Fibroblast of pulmonary artery (primary cell): Measurements from ENCODE around the gene AKAP13.
A peak's percentile ranks its signal among the peaks of the same experiment; 100 is the strongest.

ENCODE experiments used
- DNase-seq: peaks from one replicate; pipeline ENCODE4 v3.0.0-alpha.2; 2010; ENCODE audit warnings: low read depth
- H3K4me3 ChIP-seq: replicated peaks from 2 replicates; pipeline ENCODE4 v1.5.1; 2011; ENCODE audit warnings: low read depth, mild to moderate bottlenecking, control low read depth, low read length, moderate library complexity
- TF ChIP-seq, protein P1 (sequence below): IDR thresholded peaks from 2 replicates; pipeline ENCODE4 v1.5.1; 2011; ENCODE audit warnings: mild to moderate bottlenecking, control low read depth, low read length, inconsistent platforms; ENCODE audit errors: missing control alignments

The AKAP13 gene

DNA sequence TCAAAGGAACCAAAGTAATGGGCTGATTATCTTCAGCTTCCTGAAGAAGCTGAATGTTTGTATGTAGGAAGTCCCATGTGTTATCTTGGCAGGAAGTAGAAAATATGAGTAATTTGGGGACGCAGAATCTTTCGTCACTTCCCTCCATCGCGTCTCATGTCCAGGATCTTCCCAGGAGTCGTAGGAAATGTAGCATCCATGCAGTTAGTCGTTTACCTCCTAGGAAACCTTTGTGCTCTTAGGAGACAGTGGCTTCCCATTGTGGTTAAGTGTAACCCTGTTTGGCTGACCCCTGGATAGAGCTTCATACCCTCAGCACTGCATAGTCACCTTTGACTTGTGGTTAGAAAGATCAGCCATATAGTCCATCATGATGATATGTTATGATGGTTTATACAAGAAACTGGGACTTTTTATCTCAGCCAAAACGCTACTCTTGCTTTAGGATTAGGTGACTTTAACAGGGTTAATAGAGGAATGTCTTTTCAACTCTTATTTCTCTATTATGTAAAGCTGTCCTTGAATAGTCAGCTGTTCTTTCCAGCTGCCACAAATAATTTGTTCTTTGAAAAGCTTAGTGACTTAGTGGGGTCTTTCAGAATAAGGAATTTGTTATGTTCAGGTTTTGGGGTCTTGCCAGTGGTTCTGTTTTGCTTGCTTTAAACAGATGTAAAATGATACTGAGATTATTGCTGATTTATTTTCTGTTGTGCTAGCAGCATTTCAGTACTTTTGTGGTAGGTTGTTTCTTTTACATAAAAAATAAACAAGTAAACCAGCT is 322.1 kb downstream of the AKAP13 start:
- TF ChIP-seq, protein P1, sequence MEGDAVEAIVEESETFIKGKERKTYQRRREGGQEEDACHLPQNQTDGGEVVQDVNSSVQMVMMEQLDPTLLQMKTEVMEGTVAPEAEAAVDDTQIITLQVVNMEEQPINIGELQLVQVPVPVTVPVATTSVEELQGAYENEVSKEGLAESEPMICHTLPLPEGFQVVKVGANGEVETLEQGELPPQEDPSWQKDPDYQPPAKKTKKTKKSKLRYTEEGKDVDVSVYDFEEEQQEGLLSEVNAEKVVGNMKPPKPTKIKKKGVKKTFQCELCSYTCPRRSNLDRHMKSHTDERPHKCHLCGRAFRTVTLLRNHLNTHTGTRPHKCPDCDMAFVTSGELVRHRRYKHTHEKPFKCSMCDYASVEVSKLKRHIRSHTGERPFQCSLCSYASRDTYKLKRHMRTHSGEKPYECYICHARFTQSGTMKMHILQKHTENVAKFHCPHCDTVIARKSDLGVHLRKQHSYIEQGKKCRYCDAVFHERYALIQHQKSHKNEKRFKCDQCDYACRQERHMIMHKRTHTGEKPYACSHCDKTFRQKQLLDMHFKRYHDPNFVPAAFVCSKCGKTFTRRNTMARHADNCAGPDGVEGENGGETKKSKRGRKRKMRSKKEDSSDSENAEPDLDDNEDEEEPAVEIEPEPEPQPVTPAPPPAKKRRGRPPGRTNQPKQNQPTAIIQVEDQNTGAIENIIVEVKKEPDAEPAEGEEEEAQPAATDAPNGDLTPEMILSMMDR, result no peak
- no peak overlapping the region for H3K4me3 ChIP-seq
- peak; percentile 93 for DNase-seq

DNA sequence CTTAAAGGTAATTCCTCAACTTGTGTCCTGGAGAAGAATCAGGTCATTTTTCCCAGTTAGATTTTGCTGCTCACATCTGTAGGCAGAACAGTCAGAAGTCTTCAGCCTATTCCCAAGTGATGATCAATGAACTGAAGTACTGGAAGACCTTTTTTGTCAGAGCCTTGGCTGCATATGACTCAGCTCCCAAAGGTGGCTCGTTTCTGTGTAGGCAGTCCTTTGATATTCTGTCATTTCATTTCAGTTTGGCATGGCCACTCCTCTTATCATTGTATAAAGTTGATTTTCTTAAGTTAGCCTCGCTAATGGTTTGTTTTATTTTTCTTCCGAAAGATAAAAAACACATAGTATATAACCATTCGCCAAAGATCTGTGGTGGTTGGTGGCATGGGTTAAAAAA is 323.7 kb downstream of the AKAP13 start:
- TF ChIP-seq, protein P1, result no peak
- no peak for DNase-seq
- H3K4me3 ChIP-seq, result no peak overlapping the region

DNA sequence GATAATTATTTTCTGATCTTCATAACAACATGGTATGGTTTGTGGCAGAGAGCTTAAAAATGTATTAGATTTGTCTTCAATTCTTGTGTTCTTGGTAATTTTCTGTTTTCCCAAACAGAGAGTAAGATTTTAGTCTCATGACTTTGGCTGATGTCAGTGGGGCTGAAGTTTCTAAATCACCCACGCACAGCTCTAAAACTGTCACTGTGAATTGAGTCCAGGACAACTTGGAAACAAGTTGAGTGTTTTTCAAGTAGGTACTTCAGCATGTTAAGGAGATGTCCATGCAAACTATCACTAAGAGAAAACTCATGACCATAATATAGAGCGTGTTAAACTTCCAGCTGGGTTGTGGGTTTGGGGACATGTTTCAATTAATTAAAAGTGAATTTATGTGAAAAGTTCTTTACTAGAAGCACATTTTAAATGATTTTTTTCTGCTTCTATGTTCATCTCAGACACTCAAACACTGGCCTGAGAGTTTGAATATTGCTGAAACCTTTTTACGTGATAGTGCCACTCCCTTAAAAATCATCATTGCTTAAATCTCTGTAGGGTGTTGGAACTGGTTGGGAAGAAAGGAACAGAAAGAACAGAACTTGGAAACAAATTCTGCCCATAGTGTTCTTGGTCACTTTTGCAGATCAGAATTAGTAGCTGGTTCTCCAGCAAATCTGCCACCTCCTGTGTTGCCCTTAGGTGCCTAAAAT is 324.5 kb downstream of the AKAP13 start:
- no peak for DNase-seq
- TF ChIP-seq, protein P1, result no peak
- H3K4me3 ChIP-seq, result no peak overlapping the region

DNA sequence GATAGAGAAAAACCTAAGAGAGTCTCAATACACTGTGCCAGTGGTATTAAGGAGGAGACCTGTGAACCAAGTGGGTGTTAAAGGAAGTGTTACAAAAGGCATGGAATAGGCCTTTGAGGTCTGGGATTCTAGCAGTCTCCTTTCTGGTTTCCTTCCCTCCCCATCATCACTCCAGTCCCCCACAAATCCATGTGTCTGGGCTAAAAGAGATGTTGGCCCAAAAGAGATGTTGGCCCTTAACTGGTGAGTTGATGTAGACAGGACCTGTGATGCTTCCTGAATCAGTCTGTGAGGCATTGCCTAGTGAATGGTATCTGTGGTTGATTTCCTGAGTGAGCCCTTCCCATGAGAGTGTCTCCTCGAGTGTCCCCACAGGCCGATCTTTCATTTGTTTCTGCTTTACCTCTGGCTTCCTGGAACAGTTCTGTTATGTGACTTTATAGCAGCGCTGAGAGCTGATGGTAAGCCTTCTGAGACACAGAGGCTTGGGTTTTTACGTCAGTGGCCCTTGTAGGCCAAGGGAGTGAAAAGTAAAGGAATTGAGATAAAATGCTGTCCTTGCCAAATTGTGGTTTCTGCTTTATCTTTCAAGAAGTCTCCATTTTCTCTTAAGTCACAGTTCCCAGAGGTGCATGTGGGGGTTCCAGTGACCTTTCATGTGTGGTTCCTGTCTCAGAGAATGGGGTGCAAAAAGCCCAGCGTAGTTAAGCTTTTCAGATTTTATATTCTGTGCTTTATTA is 326.5 kb downstream of the AKAP13 start:
- H3K4me3 ChIP-seq, result peak overlapping the region; percentile 44
- DNase-seq, result peak; percentile 97

DNA sequence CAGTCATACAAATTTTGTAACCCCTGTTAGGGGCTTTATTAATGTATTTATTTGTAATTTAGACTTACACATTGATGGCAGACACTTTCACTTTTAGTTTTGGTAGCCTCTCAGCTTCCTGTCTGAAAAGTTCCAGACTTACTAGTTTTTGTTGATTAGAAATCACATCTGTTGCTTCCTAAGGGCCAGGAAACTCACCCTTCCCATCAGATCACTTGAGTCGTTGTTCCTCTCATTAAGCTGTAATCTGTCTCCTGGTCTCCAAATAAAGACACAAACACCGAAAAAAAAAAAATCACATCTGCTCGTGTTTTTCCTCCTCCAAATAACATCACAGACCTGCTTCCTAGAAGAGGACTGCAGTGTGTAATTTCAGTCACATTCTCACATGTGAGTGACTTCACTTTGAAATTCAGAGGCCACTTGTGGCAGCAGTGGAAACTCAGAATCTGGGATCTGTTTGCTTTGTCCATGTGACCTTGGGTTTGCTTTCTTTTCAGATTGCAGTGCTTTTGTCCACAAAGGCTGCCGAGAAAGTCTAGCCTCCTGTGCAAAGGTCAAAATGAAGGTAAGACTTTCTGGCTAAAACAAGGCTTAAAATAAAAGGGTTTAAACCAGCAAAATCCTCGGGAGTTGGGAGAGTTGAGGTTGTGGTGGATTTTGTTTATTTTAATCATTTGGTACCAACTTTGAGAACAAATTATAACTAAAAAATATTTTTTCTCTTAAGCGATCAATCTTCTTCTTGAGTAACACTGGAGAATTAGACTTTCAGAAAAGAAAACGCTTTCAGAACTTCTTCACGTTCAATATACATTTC is 327.3 kb downstream of the AKAP13 start:
- peak; percentile 71 for DNase-seq
- TF ChIP-seq, protein P1, result no peak
- peak overlapping the region; percentile 44 for H3K4me3 ChIP-seq

More for the DNA sequence above, 326.5 kb downstream of the AKAP13 start:
- TF ChIP-seq, protein P1, result no peak

DNA sequence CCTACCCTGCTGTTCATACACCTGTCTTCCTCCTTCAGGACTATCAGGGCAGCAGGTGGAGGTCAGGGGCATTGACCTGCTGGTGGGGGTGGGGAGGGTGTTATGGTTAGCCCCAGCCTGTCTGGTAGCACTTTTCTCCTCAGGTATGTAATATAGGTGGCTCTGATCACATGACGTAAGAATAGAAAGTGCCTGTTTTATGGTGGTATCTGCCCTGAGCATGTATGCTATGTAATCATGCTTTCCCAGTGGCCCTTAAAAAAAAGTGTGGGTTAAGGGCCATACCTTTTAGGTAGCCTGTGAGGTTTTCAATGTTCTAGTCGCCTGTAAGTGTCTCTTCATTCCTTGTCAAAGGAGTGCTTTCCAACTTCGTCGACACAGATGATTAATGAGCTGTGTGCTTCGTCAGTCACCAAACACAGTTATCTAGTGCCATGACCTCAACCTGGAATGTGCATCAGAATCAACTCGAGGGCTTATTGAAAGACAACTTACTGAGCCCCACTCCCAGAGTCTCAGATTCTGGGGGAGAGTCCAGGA is 328.1 kb downstream of the AKAP13 start:
- peak; percentile 67 for DNase-seq
- H3K4me3 ChIP-seq, result no peak overlapping the region
- TF ChIP-seq, protein P1, result no peak
